HEK293T (cell line): ENCODE data around the gene TBL1X.

ENCODE experiments used
- BHLHE40 ChIP-seq: fragments of 450-650 bp; IDR thresholded peaks from 2 replicates; pipeline ENCODE4 v1.6.1; 2016; ENCODE audit warnings: mild to moderate bottlenecking, moderate library complexity, borderline replicate concordance
- CTBP1 ChIP-seq: fragments of 450-650 bp; IDR thresholded peaks from 2 replicates; pipeline ENCODE4 v1.6.1; 2016; ENCODE audit warnings: borderline replicate concordance
- ELF4 ChIP-seq: fragments of 450-650 bp; IDR thresholded peaks from 2 replicates; pipeline ENCODE4 v1.6.1; 2017; ENCODE audit warnings: antibody characterized with exemption
- FOXA1 ChIP-seq: fragments of 450-650 bp; IDR thresholded peaks from 2 replicates; pipeline ENCODE4 v1.6.1; 2016; ENCODE audit warnings: mild to moderate bottlenecking
- FOXK2 ChIP-seq: fragments of 450-650 bp; IDR thresholded peaks from 2 replicates; pipeline ENCODE4 v1.6.1; 2016; ENCODE audit warnings: mild to moderate bottlenecking
- FOXM1 ChIP-seq: fragments of 450-650 bp; IDR thresholded peaks from 2 replicates; pipeline ENCODE4 v1.6.1; 2017; ENCODE audit warnings: mild to moderate bottlenecking, borderline replicate concordance
- L3MBTL2 ChIP-seq: fragments of 450-650 bp; conservative IDR thresholded peaks from 2 replicates; pipeline ENCODE4 v1.6.1; 2016; ENCODE audit warnings: mild to moderate bottlenecking
- NFRKB ChIP-seq: fragments of 450-650 bp; IDR thresholded peaks from 2 replicates; pipeline ENCODE4 v1.6.1; 2016; ENCODE audit warnings: mild to moderate bottlenecking, moderate library complexity
- PKNOX1 ChIP-seq: fragments of 450-650 bp; IDR thresholded peaks from 2 replicates; pipeline ENCODE4 v1.6.1; 2016
- SP1 ChIP-seq: fragments of 450-650 bp; IDR thresholded peaks from 2 replicates; pipeline ENCODE4 v1.6.1; 2017
- ZNF384 ChIP-seq: fragments of 450-650 bp; IDR thresholded peaks from 2 replicates; pipeline ENCODE4 v1.6.1; 2016

GRCh38 chrX:9656277-9656676, 191.4 kb downstream of the TBL1X start:
- TF ChIP-seq BHLHE40 (no peak), FOXK2 (no peak), FOXM1 (no peak), ZNF384 (no peak), CTBP1 (no peak), SP1 (no peak), ELF4 (no peak), FOXA1 (no peak), NFRKB (no peak), PKNOX1 (no peak), L3MBTL2 (no peak)
